Measurements from ENCODE around the gene DLX2.
"Not testable (repeated sequence)": the region's sequence is repeated elsewhere in the genome, so short reads cannot be mapped to it uniquely, and the experiment has no call there.

The DLX2 gene

DNA sequence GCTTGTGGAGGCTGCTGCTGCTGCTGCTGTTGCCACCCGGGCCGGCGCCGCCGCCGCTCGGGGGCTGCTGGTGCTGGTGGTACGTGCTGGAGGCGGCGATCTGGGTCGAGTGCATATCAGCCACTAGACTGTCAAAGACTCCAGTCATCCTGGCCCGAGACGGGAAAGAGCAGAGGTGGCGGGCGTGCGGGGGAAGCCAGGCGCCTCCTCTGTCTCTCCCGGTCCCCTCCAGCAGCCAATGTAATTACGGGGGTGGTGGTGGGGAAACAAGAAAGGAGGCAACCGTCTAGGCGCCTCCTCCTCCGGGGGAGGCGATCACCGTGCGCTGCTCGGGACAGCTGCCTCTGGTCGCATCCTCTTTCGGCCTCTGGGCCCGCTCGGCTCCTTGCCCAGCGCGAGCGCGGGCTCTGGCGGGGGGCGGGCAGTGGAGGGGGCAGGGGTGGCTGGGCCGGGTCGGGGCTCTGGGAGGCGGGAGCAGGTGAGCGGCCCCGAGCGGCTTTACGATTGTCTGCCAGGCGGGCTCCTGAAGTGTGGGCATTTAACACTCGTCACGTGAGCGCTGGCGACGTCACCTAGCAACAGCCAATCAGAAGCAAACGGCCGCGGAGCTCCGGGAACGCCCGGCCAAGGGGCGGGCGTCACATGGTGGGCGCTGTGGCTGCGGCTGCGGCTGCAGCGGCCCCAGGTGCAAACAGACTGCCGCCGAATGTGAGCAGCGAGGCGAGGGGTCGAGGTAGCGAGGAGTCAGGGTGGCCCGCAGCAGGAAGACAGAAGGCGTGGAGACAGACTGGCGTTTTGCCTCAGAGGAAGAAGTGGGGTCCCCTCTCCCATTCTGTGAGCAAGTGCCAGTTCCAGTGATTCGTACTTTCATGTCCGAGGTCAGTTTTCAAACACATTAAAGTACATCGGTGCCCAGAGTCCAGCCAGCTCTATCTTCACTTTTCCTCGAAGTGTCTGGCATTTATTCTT, at the start of gene DLX2:
Gene DLX2 (minus strand): TSS at position 510 of the 969 bp plus-strand sequence. CDS start 362 bp downstream, at position 148.
- no peak for DNase-seq

GRCh38 chr2:172147944-172148650, 45.4 kb upstream of the DLX2 start:
- no peak for DNase-seq

GRCh38 chr2:172143817-172144216, 41.1 kb upstream of the DLX2 start:
- DNase-seq: no peak

DNA sequence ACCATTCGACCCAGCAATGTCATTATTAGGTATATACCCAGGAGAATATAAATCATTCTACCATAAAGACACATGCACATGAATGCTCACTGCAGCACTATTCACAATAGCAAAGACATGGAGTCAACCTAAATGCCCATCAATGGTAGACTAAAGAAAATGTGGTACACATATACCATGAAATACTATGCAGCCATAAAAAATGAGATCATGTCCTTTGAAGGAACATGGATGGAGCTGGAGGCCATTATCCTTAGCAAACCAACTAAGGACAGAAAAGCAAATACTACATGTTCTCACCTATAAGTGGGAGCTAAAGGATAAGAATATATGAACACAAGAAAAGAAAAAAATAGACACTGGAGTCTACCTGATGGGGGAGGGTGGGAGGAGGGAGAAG, 36.0 kb upstream of the DLX2 start:
- not testable (repeated sequence) for DNase-seq

- no peak for DNase-seq
Observed at GRCh38 chr2:172137943-172138342, 35.2 kb upstream of the DLX2 start.

DNA sequence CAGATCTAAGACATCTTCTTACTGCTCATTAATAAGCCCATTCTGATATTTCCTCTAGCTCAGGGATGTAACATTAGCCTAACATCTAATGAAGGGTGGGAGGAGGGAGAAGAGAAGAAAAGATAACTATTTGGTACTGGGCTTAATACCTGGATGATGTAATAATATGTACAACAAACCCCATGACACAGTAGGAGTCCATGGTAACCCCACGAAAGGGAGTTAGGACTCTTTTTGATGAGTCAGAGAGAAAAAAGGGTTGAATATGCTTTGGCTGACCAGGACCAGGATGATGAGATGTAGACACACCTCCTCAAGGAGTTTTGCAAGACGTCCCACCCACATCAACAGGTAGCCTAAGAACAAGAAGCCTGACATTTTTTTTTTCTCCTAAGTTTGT, 34.4 kb upstream of the DLX2 start:
- no peak for DNase-seq

- no peak for DNase-seq
Observed at GRCh38 chr2:172135446-172135845, 32.7 kb upstream of the DLX2 start.

- no peak for DNase-seq
Observed at GRCh38 chr2:172134270-172134669, 31.6 kb upstream of the DLX2 start.

DNA sequence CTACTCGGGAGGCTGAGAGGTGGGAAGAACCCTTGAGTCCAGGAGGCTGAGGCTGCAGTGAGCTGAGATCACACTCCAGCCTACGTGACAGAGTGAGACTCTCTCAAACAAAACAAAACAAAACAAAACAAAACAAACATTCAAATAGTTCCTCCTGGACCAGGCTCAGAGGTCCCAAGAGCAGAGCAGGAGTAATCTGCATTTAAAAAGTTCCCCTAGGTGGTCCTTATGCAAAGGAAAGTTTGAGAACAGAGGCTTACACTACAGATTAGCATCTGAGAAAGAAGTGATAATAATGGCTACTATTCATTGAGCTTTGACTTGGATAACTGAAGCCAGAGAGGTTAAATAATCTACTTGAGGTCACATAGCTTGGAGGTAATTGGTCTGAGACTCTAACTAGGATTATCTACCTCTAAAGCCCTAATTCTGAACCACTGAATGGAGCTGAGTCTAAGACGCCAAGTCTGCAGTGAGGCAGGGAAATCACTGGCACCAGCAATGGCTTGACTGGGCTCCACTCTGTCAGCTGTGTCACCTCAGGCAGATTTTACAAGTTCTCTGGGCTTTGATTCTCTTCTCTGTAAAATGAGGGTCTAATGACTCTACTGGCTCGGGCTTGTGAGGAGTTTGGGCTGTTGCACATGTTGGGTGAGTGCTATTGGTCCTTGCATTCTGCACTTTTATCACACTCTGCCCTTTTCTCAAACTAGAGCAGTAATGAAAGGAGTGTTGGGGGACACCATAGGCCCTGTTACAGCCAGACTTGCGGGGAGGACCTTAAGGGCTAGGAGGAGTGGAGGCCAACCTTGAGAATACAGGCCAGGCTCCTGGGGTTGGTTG, 29.2 kb upstream of the DLX2 start:
- DNase-seq: no peak

DNA sequence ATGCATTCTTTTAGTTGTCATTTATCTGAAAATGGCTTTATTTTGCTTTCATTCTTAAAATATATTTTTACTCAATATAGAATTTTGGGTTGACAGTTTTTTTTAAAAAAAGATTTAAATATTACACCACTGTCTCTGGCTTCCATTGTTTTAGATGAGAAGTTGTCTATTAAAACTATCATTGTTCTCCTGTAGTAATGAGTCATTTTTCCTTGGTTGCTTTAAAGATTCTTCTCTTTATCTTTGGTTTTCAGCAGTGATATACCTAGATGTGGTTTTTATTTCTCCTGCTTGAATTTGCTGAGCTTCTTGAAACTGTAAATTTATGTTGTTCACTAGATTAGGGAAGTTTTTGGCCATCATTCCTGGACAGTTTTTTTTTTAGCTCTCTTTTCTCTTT, 26.7 kb upstream of the DLX2 start:
- no peak for DNase-seq

DNA sequence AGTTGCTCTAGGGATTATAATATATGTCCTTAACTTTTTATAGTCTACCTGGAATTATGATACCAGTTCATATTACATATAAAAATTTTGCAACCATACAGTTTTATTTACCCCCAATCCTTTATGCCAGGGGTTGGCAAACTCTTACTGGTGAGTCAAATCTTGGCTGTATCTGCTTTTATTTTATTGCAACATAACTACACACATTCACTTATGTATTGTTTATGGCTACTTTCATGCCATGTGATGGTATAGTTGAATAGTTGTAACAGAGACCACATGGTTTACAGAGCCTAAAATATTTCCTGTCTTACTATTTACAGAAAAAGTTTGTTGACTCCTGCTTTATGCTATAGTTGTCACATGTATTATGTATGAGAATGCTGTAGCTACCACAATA, 25.8 kb upstream of the DLX2 start:
- no peak for DNase-seq

DNA sequence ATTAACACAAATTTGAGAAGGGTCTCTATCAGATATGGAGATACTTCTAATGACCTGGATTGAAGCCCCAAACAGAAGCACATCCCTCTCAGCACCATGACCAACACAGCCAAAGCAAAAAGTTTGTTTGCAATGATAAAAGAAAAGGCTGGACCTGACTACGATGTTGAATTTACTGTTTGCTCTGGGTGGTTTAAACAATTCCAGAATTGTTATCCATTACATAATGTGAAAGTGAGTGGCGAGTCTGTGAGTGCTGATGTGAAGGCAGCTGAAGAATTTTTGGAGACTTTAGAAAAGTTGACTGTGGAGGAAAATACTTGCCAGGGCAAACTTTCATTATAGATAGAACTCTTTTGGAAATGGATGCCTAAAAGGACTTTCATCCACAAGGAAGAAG, 17.4 kb upstream of the DLX2 start:
- DNase-seq: no peak

- no peak for DNase-seq
Observed at GRCh38 chr2:172119089-172119488, 16.4 kb upstream of the DLX2 start.

- DNase-seq: no peak
Observed at GRCh38 chr2:172116107-172116506, 13.4 kb upstream of the DLX2 start.

GRCh38 chr2:172114579-172114978, 11.9 kb upstream of the DLX2 start:
- DNase-seq: no peak

GRCh38 chr2:172114176-172114575, 11.5 kb upstream of the DLX2 start:
- not testable (repeated sequence) for DNase-seq

- DNase-seq: no peak
Observed at GRCh38 chr2:172113617-172114016, 10.9 kb upstream of the DLX2 start.

DNA sequence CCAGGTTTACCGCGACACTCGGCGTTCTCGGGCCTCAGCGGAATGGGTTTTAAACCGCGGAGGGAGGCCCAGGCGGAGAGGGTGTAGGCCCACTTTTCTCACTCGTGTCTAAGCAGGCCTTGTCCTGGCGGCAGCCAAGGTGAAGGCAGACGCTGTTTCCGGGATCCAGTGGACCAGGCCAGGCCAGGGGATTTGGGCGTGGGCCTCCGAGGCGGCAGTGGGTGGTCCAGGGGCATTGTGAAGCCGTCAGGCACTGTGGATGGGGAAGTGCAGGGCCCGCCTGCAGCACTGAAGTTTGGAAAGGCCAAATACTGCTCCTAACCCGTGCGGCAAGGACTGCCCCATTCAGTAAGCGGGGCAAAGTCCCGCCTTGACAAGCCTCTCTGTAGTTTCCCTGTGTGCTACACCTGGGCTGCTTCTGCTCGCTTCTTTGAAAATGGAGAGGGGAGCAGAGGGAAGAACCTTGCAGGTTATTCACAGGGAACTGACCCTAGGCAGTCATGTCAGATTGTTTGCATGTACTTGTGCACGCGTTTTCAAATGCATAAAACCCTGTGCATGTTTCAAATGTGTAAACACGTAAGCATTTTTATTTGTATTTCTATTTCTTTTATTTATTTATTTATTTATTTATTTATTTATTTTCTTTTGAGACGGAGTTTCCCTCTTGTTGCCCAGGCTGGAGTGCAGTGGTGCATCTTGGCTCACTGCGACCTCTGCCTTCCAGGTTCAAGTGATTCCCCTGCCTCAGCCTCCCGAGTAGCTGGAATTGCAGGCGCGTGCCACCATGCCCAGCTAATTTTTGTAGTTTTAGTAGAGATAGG, 7.5 kb upstream of the DLX2 start:
- DNase-seq: no peak

DNA sequence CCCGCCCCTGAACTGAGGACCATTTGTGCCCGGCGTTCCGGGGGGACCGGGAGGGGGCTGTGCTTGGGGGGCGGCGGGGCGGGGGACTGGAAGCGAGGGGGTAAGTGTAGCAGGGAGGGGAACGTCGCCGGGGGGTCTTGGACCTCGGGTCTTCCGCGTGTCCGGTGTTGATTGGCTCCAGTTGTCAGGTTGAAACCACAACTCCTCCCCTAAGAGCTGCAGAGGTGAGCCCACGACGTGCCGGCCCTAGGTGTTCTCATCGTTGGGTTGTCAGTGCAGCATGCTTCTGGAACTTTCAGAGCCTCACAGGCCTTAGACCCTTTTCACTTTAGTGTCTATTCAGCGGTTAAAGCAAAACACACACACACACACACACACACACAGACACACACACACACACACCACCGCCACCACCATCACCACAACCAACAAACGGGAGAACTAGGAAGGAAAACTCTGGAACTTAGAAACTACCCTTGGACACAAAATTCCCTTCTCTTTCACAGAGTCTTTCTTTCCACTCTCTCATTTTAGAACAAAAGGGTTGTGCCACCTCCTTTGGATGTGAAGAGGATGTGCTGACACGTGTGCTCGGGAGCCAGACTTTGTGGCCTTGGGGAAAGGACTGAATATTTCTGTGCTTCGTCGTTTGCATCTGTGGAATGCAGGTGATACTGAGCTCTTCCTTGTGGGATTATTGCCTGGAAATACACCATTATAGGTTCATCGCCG, 6.7 kb upstream of the DLX2 start:
- DNase-seq: no peak

DNA sequence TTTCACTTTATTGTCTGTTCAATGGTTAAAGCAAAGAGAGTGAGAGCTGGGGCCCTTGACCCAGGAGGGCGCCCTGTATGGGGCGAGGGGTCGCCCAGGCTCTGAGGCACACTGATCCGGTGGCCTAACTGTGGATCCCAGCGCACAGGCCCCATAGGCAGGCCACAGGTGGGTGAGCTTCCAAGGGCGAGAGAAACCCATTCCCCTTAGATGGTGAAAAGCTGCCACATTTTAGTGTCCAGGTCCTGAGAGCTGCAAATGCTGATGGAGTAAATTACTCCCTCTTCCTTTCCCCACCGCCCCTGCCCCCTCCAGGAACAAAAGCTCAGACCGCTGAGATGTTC, 5.9 kb upstream of the DLX2 start:
- no peak for DNase-seq
